GM12892 (cell line): ENCODE results near the gene MPHOSPH9.

Experiments
- POLR2A ChIP-seq: IDR thresholded peaks from 2 replicates; pipeline ENCODE4 v1.6.1; 2011; ENCODE audit warnings: low read depth, low read length, control low read depth
- POLR2AphosphoS5 ChIP-seq: IDR thresholded peaks from 2 replicates; pipeline ENCODE4 v1.6.1; 2011; ENCODE audit warnings: low read depth, low read length, control low read depth

GRCh38 chr12:123263196-123263817, 30.4 kb upstream of the MPHOSPH9 start:
- TF ChIP-seq POLR2A = no peak
- no peak for TF ChIP-seq POLR2AphosphoS5
